Tibial nerve (tissue), 3 donors: ENCODE measurements around the gene UVSSA.

Experiments used
- CTCF ChIP-seq, 5 experiments: fragments of 200-600 bp in 3 of 5; fragments of 450-650 bp in 2 of 5; sonication (generic) in 3 of 5; IDR thresholded peaks; one replicate each; pipeline ENCODE4 v1.5.1; 2016 to 2019; ENCODE audit warnings: antibody characterized with exemption in 5 of 5, mild to moderate bottlenecking in 3 of 5, moderate library complexity in 2 of 5
- POLR2A ChIP-seq, 2 donors: fragments of 450-650 bp; IDR thresholded peaks; one replicate each; pipeline ENCODE4 v1.6.1; 2017; ENCODE audit warnings: antibody characterized with exemption in 2 of 2, mild to moderate bottlenecking in 2 of 2, moderate library complexity in 2 of 2

- no peak for TF ChIP-seq CTCF (IDR thresholded peaks at IDR 0.05)
- TF ChIP-seq POLR2A (IDR thresholded peaks at IDR 0.05): no peak
Observed at GRCh38 chr4:1362046-1362445, 15.0 kb downstream of the UVSSA start.
